A673 (cell line): ENCODE data around the gene SLC4A8.

Source experiments
- CTCF ChIP-seq: fragments of 300-800, 200-600 bp; sonication (generic); conservative IDR thresholded peaks from 2 replicates; pipeline ENCODE4 v1.5.1; 2017; ENCODE audit warnings: low read depth, mild to moderate bottlenecking, antibody characterized with exemption, low read length, moderate library complexity, mixed read lengths
- EZH2 ChIP-seq: fragments of 200-600 bp; sonication (generic); IDR thresholded peaks from 2 replicates; pipeline ENCODE4 v1.6.1; 2017; ENCODE audit warnings: borderline replicate concordance, low read depth, mild to moderate bottlenecking, mixed read lengths, antibody characterized with exemption, low read length; ENCODE audit not compliant: poor library complexity, severe bottlenecking

GRCh38 chr12:51439330-51439729 lies 14.7 kb downstream of the SLC4A8 start:
- TF ChIP-seq CTCF (no peak), EZH2 (no peak)
